ENCODE data around the gene MRPL20.

The MRPL20 gene

GRCh38 chr1:1367315-1367714 is 39.8 kb downstream of the MRPL20 start:
- Histone ChIP-seq H3K4me3 (ENCODE audit: low read depth, low read length, poor library complexity, severe bottlenecking) (no peak overlapping the region), H4K20me1 (ENCODE audit: insufficient read depth, low read length) (no peaks in the 10 kb centered on the region), H3K27me3 (ENCODE audit: insufficient read depth, low read length) (no peaks in the 10 kb centered on the region), H3K9ac (ENCODE audit: low read length) (no peak overlapping the region), H3K36me3 (ENCODE audit: insufficient read depth, low read length) (peaks cover 6% of the 10 kb centered on the region; the same call in 1 of the 2 replicates), H3K4me1 (ENCODE audit: insufficient read depth, low read length, severe bottlenecking) (peaks cover 8% of the 10 kb centered on the region), H2AFZ (ENCODE audit: low read length) (no peak overlapping the region), H3K27ac (ENCODE audit: low read depth, low read length, poor library complexity, severe bottlenecking) (no peak overlapping the region), H3F3A (ENCODE audit: insufficient read depth, low read length) (no peaks in the 10 kb centered on the region), H3K4me2 (ENCODE audit: low read length) (no peak overlapping the region), H3K9me3 (ENCODE audit: low read length) (peaks cover 3% of the 10 kb centered on the region), H3K9me2 (ENCODE audit: low read depth, low read length) (no peaks in the 10 kb centered on the region), H3K79me2 (ENCODE audit: insufficient read depth, low read length) (no peaks in the 10 kb centered on the region)
- no peak for TF ChIP-seq EZH2 (IDR thresholded peaks at IDR 0.05; ENCODE audit: borderline replicate concordance, low read length)
- TF ChIP-seq CTCF (IDR thresholded peaks at IDR 0.05; ENCODE audit: low read length), result no peak

GRCh38 chr1:1366699-1367066 is 40.4 kb downstream of the MRPL20 start:
- H3K9me2 ChIP-seq (ENCODE audit: low read depth, low read length), result no peaks in the 10 kb centered on the region
- H4K20me1 ChIP-seq (ENCODE audit: insufficient read depth, low read length), result no peaks in the 10 kb centered on the region
- no peaks in the 10 kb centered on the region for H3K27me3 ChIP-seq (ENCODE audit: insufficient read depth, low read length)
- H2AFZ ChIP-seq (ENCODE audit: low read length), result no peak overlapping the region
- H3K9me3 ChIP-seq (ENCODE audit: low read length), result peaks cover 3% of the 10 kb centered on the region
- H3K79me2 ChIP-seq (ENCODE audit: insufficient read depth, low read length), result no peaks in the 10 kb centered on the region
- no peak overlapping the region for H3K4me3 ChIP-seq (ENCODE audit: low read depth, low read length, poor library complexity, severe bottlenecking)
- TF ChIP-seq CTCF (IDR thresholded peaks at IDR 0.05; ENCODE audit: low read length) (no peak), EZH2 (IDR thresholded peaks at IDR 0.05; ENCODE audit: borderline replicate concordance, low read length) (no peak)
- H3F3A ChIP-seq (ENCODE audit: insufficient read depth, low read length), result no peaks in the 10 kb centered on the region
- peaks cover 4% of the 10 kb centered on the region; the same call in 1 of the 2 replicates for H3K36me3 ChIP-seq (ENCODE audit: insufficient read depth, low read length)
- no peak overlapping the region for H3K9ac ChIP-seq (ENCODE audit: low read length)
- no peak overlapping the region for H3K4me2 ChIP-seq (ENCODE audit: low read length)
- H3K27ac ChIP-seq (ENCODE audit: low read depth, low read length, poor library complexity, severe bottlenecking), result no peak overlapping the region
- H3K4me1 ChIP-seq (ENCODE audit: insufficient read depth, low read length, severe bottlenecking), result peaks cover 2% of the 10 kb centered on the region

- Histone ChIP-seq H3K79me2 (ENCODE audit: insufficient read depth, low read length) (no peaks in the 10 kb centered on the region), H3F3A (ENCODE audit: insufficient read depth, low read length) (no peaks in the 10 kb centered on the region), H3K9me3 (ENCODE audit: low read length) (peaks cover 3% of the 10 kb centered on the region), H3K4me1 (ENCODE audit: insufficient read depth, low read length, severe bottlenecking) (no peaks in the 10 kb centered on the region), H4K20me1 (ENCODE audit: insufficient read depth, low read length) (no peaks in the 10 kb centered on the region), H3K27ac (ENCODE audit: low read depth, low read length, poor library complexity, severe bottlenecking) (no peak overlapping the region), H3K36me3 (ENCODE audit: insufficient read depth, low read length) (no peaks in the 10 kb centered on the region), H3K27me3 (ENCODE audit: insufficient read depth, low read length) (no peaks in the 10 kb centered on the region; the same call in 1 of the 2 replicates), H2AFZ (ENCODE audit: low read length) (no peak overlapping the region), H3K4me2 (ENCODE audit: low read length) (no peak overlapping the region), H3K9ac (ENCODE audit: low read length) (no peak overlapping the region), H3K9me2 (ENCODE audit: low read depth, low read length) (no peaks in the 10 kb centered on the region), H3K4me3 (ENCODE audit: low read depth, low read length, poor library complexity, severe bottlenecking) (no peak overlapping the region)
- TF ChIP-seq CTCF (IDR thresholded peaks at IDR 0.05; ENCODE audit: low read length) (no peak), EZH2 (IDR thresholded peaks at IDR 0.05; ENCODE audit: borderline replicate concordance, low read length) (no peak)
Measured at GRCh38 chr1:1365875-1366698, 41.0 kb downstream of the MRPL20 start.

All from OCI-LY1 (cell line).